Stimulated activated CD8-positive, alpha-beta memory T cell treated with anti-CD3 and anti-CD28 coated beads, Interleukin-15, amount 100 ng/mL, for 24 hours (primary cell): ENCODE results near the gene THSD8.

Experiments
- DNase-seq: peaks from one replicate; pipeline ENCODE4 v3.0.0-alpha.2; 2020; ENCODE audit warnings: low read depth

THSD8 gene

DNA sequence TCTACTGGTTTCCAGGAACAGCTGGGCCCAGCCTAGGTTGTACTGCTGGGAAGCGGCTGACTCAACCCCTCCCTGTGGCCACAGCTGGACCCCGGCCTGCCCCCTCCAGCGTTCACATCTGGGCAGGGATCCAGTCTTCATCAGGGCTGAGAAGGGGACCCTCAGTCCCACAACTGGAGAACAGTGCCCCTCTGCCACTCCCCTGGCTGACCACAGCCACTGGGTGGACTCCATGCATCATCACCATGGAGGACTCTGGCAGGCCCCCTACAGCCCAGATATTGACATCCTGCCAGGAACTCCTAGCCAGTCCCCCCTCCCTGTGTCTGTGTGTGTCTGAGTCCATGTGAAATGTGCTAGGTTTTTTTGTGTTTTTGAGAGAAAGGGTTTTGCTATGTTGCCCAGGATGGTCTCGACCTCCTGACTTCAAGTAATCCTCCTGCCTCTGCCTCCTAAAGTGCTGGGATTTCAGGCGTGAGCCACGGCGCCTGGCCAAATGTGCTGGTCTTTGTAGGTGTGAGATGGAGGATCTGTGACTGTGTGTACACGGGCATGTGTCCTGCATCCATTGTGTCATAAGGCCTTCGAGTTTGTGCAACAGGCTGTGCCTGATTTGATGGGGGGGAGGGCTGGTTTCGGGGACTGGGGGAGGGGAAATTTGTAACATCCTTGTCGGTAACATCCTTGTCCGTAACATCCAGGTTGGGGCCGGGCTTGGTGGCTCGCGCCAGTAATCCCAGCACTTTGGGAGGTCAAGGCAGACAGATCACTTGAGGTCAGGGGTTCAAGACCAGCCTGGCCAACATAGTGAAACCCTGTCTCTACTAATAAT, 22.5 kb upstream of the THSD8 start:
- DNase-seq = no peak

DNA sequence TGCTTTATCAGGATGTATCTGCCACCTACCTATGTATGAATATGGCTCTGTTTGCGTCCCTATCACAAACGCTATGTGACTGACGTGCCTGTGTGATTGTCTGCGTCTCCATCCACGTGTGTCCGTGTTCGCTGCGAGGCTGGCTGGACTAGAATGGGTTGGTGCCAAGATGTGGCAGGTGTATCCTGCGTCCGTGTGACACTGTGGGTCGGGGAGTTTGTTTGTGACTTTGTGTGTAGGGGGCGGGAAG, 19.8 kb upstream of the THSD8 start:
- no peak for DNase-seq

DNA sequence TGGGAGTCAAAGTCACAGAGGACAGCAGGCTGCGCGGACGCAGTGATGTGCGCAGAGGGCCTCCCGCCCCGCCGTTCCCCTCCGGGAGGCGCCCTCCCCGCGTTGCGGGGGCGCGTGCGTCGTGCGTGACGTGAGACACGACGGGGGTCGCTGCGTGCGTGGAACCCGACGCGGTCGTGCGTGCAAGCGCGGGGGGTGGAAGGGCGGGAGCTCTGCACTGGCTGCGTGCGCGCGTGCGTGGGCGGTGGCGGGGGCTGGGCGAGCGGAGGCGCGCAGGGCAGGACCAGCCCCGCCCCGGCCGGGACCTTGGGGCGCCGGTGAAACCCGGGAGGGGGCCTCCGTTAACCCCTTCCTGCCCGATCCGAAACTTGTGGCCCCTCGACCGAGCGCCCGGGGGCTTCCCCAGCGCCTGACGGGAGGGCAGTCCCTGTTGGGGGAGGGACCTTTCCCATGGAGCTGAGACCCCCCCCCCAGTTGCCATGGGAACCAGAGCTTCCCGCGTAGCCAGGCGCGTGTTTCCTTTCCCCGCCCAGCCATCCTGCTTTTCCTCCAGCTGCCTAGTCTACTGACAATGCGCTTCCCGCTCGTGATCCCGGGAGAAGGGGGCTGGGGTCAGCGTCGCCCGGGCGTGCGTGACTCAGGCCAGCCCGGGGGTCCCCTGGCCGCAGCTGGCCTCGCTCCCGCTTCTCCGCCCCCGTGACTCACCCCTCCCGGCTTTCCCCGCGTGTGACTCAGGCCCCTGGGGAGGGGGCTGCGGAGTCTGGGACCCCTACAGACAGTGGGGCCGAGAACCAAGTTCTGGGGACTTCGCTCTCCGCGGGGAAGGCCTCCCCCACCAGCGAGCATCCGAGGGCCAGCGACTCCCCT, 19.2 kb upstream of the THSD8 start:
- DNase-seq = peak; percentile 83

DNA sequence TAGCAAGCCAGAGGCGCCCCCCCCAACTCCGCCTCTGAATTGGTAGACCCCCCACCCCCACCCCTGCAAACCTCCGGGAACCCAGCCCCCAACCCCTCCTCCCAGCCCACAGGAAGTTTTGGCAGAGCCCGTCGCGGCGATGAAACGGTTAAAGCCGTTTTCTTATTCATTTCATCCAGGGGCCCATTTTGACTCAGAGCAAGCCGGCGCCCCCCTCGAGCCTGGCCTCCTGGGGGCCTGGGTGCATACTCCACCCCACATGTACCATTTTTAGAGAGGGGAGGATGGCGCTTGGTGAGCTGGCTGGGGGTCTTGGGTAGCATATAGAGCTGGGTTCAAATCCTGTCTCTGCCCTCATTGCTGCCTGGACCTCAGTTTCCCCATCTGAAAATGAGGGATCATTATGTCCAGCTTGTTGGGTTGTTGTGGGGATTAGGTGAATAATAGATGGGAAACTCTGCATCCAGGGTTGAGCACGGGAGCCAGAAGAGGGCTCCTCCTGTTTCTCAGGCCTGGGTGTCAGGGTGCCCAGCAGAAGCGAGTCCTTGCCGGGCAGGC, 18.5 kb upstream of the THSD8 start:
- DNase-seq = no peak

DNA sequence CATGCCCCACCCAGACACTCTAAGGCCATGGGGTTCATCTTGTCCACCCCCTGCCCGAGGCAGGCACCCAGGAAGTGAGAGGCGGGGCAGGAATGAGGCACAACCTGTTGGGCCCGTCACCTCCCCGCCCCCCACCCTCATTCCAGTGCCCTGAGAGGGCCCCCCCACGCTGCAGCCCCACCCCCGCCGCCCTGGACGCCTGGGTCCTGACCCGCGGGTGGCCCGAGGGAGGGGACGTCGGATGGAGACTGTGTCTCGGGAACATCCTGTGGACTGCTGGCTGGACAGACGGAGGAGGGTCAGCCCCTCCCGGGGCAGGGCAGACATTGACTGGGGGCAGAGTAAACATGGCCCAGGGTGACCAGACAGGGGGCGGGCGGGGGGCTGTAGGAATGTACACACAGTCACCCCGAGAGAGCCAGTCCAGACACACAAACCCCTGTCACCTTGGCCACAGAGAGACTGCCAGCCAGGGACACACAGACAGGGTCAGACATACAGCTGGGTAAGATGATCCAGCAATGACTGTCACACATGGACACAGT, 17.9 kb upstream of the THSD8 start:
- no peak for DNase-seq

DNA sequence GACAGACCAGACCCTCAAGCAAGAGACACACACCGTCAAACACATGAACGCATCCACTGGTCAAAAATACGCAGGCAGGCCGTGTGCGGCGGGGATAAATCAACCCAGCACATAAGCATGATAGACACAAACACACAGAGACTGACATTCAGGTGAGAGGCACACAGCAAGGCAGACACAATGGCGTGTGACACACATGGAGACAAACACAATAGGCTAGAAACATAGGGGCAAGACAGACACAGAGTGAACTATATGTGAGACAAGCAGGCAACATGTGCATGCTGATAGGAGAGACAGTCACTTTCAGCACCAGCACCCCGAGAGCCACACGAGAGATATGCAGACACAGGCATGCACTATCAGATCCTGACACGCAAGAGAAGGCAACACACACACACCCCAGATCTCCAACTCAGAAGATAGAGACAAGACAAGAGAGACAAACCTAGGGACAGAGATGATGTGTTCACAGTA, 17.4 kb upstream of the THSD8 start:
- DNase-seq = no peak

DNA sequence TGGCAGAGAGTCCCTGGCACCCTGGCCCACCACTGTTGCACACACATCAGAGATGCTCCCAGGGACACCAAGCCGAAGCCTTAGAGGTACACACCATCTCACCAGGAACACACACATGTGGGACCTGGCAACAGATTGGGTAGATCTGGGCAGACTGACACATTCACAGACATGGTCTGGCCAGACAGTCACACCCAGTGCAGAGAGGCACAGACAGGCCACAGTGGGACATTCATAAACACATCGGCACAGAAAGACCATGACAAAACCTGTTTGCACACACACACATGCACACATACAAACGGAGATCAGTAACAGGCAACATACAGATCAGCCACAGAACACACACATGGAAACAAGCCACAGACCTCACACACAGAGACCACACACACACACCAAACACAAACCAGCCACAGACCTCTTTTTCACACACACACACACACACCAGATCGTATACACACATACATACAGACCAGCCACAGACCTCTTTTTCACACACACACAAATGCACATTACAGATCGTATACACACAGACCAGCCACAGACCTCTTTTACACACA, 16.9 kb upstream of the THSD8 start:
- no peak for DNase-seq

DNA sequence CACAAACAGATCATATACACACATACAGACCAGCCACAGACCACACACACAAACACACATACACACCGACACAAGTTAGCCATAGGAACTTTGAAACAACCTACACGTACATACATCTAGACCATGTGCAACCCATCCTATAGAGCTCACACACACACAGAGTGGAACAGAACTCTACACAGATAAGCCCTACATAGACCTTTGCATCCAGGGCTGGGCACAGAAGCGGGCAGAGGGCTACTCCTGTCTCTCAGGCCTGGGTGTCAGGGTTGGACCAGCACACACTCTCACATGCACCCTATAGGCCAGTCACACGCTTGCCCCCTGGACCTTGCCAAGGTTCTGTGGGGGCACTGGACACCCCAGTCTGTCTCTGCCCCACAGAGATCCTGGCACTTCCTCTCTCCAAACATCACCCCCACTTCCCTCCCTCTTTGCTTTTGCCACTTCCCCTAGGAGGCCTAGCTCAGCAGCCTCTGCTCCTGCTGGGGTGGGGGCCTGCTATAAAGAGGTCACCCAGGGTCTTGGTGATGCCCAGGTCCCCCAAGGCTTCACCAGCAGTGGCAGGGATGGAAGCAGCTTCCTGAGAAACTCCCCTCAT, 16.3 kb upstream of the THSD8 start:
- no peak for DNase-seq

DNA sequence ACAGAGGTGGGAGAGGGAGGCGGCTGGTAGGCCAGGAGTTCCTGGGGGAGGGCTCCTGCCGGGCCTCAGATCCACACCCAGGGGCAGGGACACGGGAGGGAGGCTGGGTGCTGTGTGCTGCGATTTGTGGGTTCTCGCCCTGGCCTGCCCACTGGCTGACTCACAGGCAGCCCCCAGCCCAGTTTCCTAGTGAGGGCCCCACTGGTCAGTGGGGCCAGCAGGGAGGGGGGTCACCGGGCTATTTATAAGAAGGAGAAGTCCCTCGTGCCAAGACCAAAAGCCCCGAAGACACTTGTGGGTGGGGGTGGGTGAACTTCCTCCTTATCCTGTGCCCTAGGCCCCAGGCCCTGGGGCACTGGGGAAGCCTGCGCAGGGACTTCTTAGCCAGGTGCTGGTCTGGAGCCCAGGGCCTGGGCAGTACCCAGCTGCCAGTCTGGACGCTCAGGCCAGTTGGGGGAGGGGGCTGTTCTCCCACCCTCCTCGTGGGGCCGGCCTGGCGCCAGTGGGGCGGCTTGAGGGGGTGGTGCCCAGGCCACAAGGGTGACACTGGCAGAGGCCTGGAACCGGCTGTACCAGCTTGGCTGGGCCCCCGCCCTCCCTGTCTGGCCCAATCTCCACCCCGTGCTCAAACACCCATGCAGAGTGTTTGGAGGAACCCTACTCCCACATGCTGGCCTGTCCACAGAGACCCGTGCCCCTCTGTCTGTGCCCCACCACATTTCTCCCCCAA, 15.6 kb upstream of the THSD8 start:
- DNase-seq = no peak

DNA sequence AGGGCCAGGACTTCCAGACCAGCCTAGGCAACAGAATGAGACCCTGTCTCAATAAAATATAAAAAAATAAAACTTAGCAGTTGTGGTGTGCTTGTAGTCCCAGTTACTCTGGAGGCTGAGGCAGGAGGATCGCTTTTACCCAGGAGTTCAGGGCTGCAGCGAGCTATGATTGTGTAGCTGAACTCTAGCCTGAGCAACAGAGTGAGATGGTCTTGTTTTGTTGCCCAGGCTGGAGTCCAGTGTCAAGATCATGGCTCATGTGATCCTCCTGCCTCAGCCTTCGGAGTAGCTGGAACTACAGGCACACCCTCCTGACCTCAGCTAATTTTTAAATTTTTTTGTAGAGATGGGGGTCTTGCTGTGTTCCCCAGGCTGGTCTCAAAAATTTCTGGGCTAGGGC, 14.9 kb upstream of the THSD8 start:
- DNase-seq = no peak

DNA sequence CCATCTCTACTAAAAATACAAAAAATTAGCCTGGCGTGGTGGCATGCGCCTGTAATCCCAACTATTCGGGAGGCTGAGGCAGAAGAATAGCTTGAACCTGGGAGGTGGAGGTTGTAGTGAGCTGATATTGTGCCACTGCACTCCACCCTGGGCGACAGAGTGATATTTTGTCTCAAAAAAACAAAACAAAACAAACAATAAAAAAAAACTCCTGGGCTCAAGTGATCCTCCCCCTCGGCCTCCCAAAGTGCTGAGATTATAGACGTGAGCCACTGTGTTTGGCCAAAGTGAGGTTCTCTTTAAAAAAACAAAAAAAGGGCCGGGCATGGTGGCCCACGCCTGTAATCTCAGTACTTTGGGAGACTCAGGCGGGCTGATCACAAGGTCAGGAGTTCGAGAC, 14.4 kb upstream of the THSD8 start:
- DNase-seq = no peak

DNA sequence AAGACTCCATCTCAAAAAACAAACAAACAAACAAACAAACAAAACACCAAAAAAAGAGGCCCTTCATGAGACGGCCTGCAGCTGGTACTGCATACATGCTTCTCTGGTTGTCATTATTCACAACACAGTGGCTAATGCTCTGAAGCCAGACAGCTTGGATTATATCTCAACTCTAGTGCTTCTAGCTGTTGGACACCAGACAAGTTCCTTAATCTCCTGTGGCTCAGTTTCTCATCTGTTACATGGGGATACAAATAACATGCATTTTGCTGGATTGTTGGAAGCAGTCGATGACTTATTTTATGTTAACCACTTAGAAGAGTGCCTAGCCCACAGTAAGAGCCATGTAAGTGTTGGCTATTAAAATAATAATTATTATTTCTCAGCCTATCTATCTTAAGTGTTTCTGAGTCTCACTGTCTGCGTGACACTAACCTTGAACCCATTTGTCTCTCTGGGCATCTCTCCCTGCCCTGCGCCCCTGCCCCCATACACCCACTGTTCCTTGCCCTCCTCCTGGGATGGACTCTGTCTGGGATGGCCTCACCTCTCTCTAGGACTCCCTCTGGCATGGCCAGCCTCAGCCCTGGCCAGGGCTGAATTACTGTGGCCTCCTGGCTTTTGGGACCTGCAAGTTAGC, 13.7 kb upstream of the THSD8 start:
- DNase-seq = no peak

DNA sequence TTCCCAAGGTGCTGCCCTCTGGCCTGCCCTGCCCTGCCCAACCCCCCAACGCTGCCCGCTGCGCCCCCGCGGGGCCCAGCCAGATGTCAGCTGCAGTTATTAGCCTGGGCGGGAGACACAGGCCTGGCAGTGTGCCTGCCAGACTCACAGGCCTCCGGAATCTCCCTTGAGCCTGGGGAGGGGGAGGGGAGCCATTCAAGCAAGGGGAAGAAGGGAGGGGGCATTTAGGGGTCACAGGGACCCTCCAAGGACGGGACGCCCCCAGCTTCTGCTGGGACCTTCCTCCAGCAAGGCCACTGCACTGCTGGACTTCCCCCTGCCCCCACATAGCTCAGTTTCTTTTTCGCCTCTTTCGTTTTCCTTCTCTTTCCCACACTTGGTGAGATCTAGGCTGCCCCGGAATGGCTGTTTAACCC, 13.2 kb upstream of the THSD8 start:
- DNase-seq = no peak

DNA sequence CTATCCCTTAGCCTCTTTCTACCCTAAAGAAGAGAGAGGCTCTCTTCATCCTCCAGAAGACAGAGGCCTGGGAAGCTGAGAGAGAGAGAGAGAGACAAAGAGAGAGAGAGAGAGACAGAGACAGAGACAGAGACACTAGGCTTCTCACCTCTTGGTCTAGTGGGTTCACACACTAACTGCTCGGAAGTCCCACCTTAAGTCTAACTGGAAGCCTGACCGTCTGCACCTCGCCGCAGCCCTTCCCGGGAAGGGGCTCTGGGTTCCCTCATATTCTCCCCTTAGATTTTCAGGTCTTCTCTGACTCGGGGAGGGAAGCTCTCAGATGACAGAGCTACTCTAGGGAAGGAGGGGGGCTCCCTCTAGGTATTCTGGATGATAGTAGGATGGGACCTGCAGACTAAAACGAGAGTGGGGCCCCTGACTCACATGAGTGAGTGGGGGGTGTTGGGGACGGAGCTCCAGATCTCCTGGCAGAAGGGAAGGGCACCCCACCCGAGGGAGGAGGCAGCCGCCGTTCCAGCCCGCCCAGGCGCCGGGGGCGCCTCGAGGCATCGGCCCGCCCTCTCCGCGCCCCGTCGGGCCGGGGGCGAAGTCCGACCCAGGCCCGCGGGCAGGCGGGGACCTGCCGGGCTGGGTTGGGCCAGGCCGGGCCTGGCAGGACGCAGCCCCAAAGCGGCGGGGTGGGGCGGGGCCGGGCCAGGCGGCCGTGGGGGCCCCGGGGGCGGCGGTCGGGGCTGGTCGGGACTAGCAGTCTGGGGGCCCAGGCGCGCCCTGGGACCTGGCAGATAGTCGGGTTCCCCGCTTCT, 12.6 kb upstream of the THSD8 start:
- no peak for DNase-seq

DNA sequence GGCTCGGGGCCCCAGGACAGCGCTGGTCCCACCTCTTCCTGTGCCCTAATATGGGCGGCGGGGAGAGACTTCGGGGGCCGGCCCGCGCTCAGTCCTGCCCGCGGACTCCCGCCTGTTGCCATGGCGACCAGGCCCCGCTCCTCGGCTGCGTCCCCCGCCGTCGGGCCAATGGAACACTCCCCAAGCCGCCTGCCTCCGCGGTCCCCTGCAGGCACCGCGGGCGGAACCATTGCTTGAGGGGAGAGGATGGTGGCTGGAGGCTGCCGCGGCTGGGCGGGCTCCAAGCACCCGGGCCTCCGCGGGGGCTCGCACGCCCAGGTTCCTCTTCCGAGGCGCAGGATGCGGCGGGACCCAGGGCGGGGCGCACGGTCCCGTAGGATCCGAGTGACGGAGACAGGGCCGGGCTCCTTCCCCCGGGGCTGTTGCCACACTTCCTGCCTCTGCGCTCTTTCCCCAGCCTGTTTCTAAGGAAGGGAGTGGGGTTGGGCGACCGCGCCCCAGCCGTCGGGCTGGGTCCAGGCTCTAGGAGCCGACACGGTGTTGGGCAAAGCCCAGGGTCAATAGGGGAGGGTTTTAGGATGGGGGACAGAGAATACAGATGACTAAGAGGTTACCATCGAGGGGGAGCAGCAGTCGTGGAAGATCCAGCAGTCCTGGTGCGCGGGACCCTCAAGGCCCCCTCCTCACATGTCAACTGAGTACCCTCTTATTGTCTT, 11.8 kb upstream of the THSD8 start:
- peak; percentile 84 for DNase-seq

DNA sequence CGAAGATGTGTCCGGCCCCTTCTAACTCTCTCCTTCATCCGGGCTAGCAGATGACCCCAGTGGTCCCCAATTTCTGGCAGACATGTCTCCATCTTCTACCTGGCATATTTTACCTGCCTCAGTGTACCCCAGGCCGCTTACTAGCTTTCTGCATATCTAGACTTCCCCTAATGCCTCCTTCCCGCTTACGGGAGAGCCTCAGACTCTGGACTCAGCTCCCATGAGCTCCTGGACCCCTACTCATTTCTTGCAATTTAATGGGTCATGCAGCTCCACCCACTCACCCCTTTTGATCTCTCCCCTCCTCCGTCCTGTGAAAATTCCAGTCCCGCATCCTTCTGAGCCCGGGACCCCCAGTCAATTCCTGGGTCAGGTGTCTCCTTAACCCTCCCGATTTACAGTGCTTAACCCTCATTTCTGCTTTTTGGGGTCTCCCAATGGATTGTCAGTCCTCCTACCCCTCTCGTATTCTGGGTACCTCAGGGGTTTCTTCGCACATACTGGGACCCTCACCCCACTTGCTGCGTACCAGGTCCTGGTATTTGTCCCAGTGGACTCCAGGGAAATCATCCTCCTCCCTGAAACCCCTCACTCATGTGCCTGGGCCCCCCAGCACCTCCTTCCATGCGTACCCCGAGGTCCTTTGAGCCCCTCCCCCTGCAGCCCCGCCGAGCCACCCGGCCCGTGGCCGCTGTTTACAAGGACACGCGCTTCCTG, 11.1 kb upstream of the THSD8 start:
- no peak for DNase-seq

DNA sequence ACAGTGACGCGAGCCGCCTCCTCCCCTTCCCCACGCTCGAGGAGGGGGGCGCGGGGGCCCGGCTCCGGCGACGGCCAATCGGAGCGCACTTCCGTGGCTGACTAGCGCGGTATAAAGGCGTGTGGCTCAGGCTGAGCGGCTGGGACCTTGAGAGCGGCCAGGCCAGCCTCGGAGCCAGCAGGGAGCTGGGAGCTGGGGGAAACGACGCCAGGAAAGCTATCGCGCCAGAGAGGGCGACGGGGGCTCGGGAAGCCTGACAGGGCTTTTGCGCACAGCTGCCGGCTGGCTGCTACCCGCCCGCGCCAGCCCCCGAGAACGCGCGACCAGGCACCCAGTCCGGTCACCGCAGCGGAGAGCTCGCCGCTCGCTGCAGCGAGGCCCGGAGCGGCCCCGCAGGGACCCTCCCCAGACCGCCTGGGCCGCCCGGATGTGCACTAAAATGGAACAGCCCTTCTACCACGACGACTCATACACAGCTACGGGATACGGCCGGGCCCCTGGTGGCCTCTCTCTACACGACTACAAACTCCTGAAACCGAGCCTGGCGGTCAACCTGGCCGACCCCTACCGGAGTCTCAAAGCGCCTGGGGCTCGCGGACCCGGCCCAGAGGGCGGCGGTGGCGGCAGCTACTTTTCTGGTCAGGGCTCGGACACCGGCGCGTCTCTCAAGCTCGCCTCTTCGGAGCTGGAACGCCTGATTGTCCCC, 10.4 kb upstream of the THSD8 start, which contains the start of gene JUNB:
TSS of gene JUNB (plus strand) at position 142 of the 706 bp plus-strand sequence. CDS start at position 428, 286 bp downstream.
- peak; percentile 89 for DNase-seq
